ENCODE measurements around the gene ZNF569.

Gene ZNF569

DNA sequence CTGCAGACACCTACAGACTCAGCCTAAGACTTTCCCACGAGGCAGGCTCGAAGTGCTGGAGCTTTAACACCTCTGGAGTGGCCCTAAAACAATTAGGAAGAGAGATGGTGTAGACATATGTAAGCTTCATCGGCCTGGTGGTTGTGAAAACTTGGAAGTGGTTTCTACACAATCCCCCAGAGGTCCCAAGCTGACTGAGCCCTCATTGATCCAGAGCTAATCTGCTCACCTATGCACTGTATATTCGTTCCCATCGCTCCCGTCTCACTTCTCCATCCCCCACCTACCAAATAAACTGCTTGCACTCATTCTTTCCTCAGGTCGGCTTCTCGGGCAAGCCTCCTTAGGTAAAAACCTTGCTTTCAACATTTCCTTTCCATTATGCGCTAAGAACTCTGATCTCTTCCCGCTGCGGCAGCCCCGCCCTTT is 38.7 kb upstream of the ZNF569 start:
- CTCF ChIA-PET = no interaction called here
- no peak for TF ChIP-seq CTCF (IDR thresholded peaks at IDR 0.05; ENCODE audit: insufficient read depth, low read length, missing control alignments)
- DNase-seq (ENCODE audit: low read depth, low spot score) = no peak
- H3K4me3 ChIP-seq (ENCODE audit: low read depth, low read length) = peak overlapping the region; percentile 65
- POLR2A ChIA-PET = no interaction called here

- no peak for DNase-seq (ENCODE audit: low read depth, low spot score)
- H3K4me3 ChIP-seq (ENCODE audit: low read depth, low read length) = no peak overlapping the region
- CTCF ChIA-PET = no interaction called here
- no peak for TF ChIP-seq CTCF (IDR thresholded peaks at IDR 0.05; ENCODE audit: insufficient read depth, low read length, missing control alignments)
- POLR2A ChIA-PET = no interaction called here
These were observed 25.0 kb upstream of the ZNF569 start for GRCh38 chr19:37492213-37492612.

GRCh38 chr19:37484406-37485168 is 17.3 kb upstream of the ZNF569 start:
- POLR2A ChIA-PET = no interaction called here

DNA sequence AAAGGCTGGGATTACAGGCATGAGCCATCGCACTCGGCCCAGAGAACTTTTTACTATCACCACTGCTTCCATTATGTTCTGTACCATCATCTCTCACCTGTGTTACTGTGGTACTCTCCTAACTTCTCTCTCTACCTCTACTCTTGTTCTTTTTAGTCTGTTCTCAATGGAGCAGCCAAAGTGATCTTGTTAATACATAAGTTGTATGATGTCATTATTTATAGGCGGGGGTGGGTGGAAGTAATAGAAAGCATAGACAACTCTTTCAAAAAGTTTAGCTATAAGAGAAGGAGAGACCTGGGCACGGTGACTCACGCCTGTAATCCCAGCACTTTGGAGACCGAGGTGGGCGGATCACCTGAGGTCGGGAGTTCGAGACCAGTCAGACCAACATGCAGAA is 4.9 kb upstream of the ZNF569 start:
- CTCF ChIA-PET = no interaction called here
- POLR2A ChIA-PET = no interaction called here
- DNase-seq (ENCODE audit: low read depth, low spot score) = no peak
- no peak for TF ChIP-seq CTCF (IDR thresholded peaks at IDR 0.05; ENCODE audit: insufficient read depth, low read length, missing control alignments)
- H3K4me3 ChIP-seq (ENCODE audit: low read depth, low read length) = no peak overlapping the region

More at GRCh38 chr19:37484406-37485168, 17.3 kb upstream of the ZNF569 start:
- DNase-seq (ENCODE audit: low read depth, low spot score) = no peak
- no peak overlapping the region for H3K4me3 ChIP-seq (ENCODE audit: low read depth, low read length)
- TF ChIP-seq CTCF (IDR thresholded peaks at IDR 0.05; ENCODE audit: insufficient read depth, low read length, missing control alignments) = no peak
- CTCF ChIA-PET = no interaction called here

- ChIA-PET POLR2A (no interaction called here), CTCF (no interaction called here)
- peak overlapping the region; percentile 99 for H3K4me3 ChIP-seq (ENCODE audit: low read depth, low read length)
- no peak for TF ChIP-seq CTCF (IDR thresholded peaks at IDR 0.05; ENCODE audit: insufficient read depth, low read length, missing control alignments)
- no peak for DNase-seq (ENCODE audit: low read depth, low spot score)
These were observed 3.0 kb upstream of the ZNF569 start for GRCh38 chr19:37470216-37470615.

DNA sequence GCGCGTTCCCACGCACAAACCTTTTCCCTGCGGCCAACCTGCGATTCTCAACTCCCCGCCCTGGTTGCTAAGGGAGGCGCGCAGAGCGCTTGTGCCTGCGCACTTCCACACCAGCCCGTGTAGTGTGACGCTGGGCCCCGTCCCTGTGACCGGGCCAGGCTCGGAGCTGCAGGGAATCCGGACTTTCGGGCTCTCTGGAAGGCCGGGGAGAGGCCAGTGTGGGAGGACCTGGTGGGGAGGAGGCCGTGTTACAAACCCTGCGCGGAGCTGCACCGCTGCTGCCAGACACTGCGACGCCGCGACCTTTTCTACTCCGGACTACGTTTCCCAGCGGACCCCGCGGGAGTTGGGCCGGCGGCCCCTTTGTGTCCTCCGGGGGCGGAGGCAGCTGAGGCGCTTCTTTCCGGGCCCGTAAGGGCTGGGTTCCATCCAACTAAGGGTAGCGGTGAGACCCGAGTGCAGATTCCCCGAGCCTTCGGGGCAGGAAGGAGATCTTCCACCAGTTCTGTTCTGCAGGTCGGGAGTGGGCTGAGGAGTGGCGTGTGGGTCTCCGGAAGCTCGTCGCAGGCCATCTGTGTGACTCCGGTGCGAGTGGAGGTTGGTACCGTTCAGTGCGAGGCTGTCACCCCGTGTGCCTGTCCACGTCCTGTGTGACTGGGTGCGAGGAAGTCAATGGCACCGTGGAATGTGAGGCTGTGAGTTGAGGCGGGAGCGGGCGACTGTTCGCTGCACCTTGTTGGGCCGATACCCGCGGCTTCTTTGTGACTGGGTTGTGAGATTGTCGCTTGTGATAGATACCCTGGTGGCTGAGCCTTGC is 1.9 kb upstream of the ZNF569 start, which contains the start of gene ZNF570:
Gene ZNF570, plus strand, starts transcription at position 396 of the 817 bp plus-strand sequence. CDS start 999 bp downstream, outside the sequence.
- no peak for TF ChIP-seq CTCF (IDR thresholded peaks at IDR 0.05; ENCODE audit: insufficient read depth, low read length, missing control alignments)
- H3K4me3 ChIP-seq (ENCODE audit: low read depth, low read length) = peak within 1 kb of the TSS; percentile 99
- POLR2A ChIA-PET = interaction anchor here (0.5 to 0.8 kb wide), 2 partner anchors 223 to 1244 kb away, joined by 3 read pairs; no protein-coding TSS in a partner anchor
- no peak for DNase-seq (ENCODE audit: low read depth, low spot score)
- CTCF ChIA-PET = no interaction called here

Measured in AG04449 (cell line).